Neural cell (in vitro differentiated cells): ENCODE data around the gene C1QTNF8. TPM values are rescaled to one million over a fixed set of nuclear protein-coding genes. Genes with fewer than 3 reads are reported as not detected.

Source experiments
- H2AFZ ChIP-seq: fragments of 200-600, 300-800 bp; sonication (generic), shearing (Covaris generic); 2 replicates; pipeline ENCODE4 v1.6.0; 2014; ENCODE audit warnings: low read depth, mild to moderate bottlenecking, antibody characterized with exemption, low read length, moderate library complexity
- H3F3A ChIP-seq: fragments of 200-600 bp; shearing (Covaris generic); 2 replicates; pipeline ENCODE4 v1.6.1; 2016; ENCODE audit warnings: mild to moderate bottlenecking, moderate library complexity, mixed read lengths, antibody characterized with exemption, low read length; ENCODE audit not compliant: insufficient read depth, poor library complexity, severe bottlenecking
- H3K27ac ChIP-seq: fragments of 200-600, 300-800 bp; sonication (generic), shearing (Covaris generic); 2 replicates; pipeline ENCODE4 v1.5.1; 2014; ENCODE audit warnings: mild to moderate bottlenecking, low read length, moderate library complexity
- H3K27me3 ChIP-seq: fragments of 300-800, 200-600 bp; sonication (generic), shearing (Covaris generic); 2 replicates; pipeline ENCODE4 v1.6.0; 2014; ENCODE audit warnings: mild to moderate bottlenecking, low read depth, low read length, moderate library complexity; ENCODE audit not compliant: insufficient read depth
- H3K36me3 ChIP-seq: fragments of 300-800, 200-600 bp; sonication (generic), shearing (Covaris generic); 2 replicates; pipeline ENCODE4 v1.5.1; 2014; ENCODE audit warnings: mild to moderate bottlenecking, antibody characterized with exemption, low read length, moderate library complexity; ENCODE audit not compliant: insufficient read depth
- H3K4me2 ChIP-seq: fragments of 300-800, 200-600 bp; sonication (generic), shearing (Covaris generic); 2 replicates; pipeline ENCODE4 v1.6.0; 2014; ENCODE audit warnings: mild to moderate bottlenecking, low read length
- H3K4me3 ChIP-seq: fragments of 300-800, 200-600 bp; sonication (generic), shearing (Covaris generic); 2 replicates; pipeline ENCODE4 v1.5.1; 2014; ENCODE audit warnings: mild to moderate bottlenecking, low read length, moderate library complexity
- H3K79me2 ChIP-seq: fragments of 200-600 bp; shearing (Covaris generic); replicated peaks from 2 replicates; pipeline ENCODE4 v1.6.0; 2014; ENCODE audit warnings: mild to moderate bottlenecking, low read length, moderate library complexity; ENCODE audit not compliant: insufficient read depth
- H3K9ac ChIP-seq: fragments of 300-800, 200-600 bp; sonication (generic), shearing (Covaris generic); 2 replicates; pipeline ENCODE4 v1.6.1; 2016; ENCODE audit warnings: mild to moderate bottlenecking, low read length, mixed read lengths
- H3K9me2 ChIP-seq: fragments of 200-600 bp; shearing (Covaris generic); 2 replicates; pipeline ENCODE4 v1.6.1; 2016; ENCODE audit warnings: mild to moderate bottlenecking, low read length, mixed read lengths; ENCODE audit not compliant: insufficient read depth
- H3K9me3 ChIP-seq: fragments of 200-600, 300-800 bp; sonication (generic), shearing (Covaris generic); 2 replicates; pipeline ENCODE4 v1.6.1; 2016; ENCODE audit warnings: mild to moderate bottlenecking, mixed run types, low read length, moderate library complexity, mixed read lengths
- H4K20me1 ChIP-seq: fragments of 200-600 bp; shearing (Covaris generic); 2 replicates; pipeline ENCODE4 v1.6.1; 2016; ENCODE audit warnings: mild to moderate bottlenecking, mixed run types; ENCODE audit not compliant: insufficient read depth
- CTCF ChIP-seq: fragments of 450-650 bp; IDR thresholded peaks from 2 replicates; pipeline ENCODE4 v1.5.1; 2014; ENCODE audit warnings: antibody characterized with exemption, mild to moderate bottlenecking, moderate library complexity; ENCODE audit not compliant: poor library complexity, severe bottlenecking
- EP300 ChIP-seq: fragments of 450-650 bp; conservative IDR thresholded peaks from 2 replicates; pipeline ENCODE4 v1.6.1; 2014; ENCODE audit warnings: antibody characterized with exemption, mild to moderate bottlenecking, moderate library complexity; ENCODE audit not compliant: poor library complexity, severe bottlenecking
- EZH2 ChIP-seq: fragments of 200-600, 300-800 bp; shearing (Covaris generic), sonication (generic); IDR thresholded peaks from 2 replicates; pipeline ENCODE4 v1.6.1; 2014; ENCODE audit warnings: antibody characterized with exemption, low read length, borderline replicate concordance, mild to moderate bottlenecking; ENCODE audit not compliant: insufficient read depth, poor library complexity, severe bottlenecking
- MXI1 ChIP-seq: fragments of 450-650 bp; conservative IDR thresholded peaks from 2 replicates; pipeline ENCODE4 v1.6.1; 2014; ENCODE audit warnings: antibody characterized with exemption, mild to moderate bottlenecking; ENCODE audit not compliant: poor library complexity, severe bottlenecking
- POLR2AphosphoS5 ChIP-seq: IDR thresholded peaks from 2 replicates; pipeline ENCODE4 v1.6.1; 2012
- RAD21 ChIP-seq: fragments of 450-650 bp; conservative IDR thresholded peaks from 2 replicates; pipeline ENCODE4 v1.6.1; 2014; ENCODE audit warnings: antibody characterized with exemption, mild to moderate bottlenecking, moderate library complexity
- REST ChIP-seq: IDR thresholded peaks from 2 replicates; pipeline ENCODE4 v1.6.1; 2012; ENCODE audit warnings: borderline replicate concordance
- SMC3 ChIP-seq: fragments of 450-650 bp; conservative IDR thresholded peaks from 2 replicates; pipeline ENCODE4 v1.6.1; 2014; ENCODE audit warnings: antibody characterized with exemption, mild to moderate bottlenecking, moderate library complexity; ENCODE audit not compliant: poor library complexity
- TAF1 ChIP-seq: IDR thresholded peaks from 2 replicates; pipeline ENCODE4 v1.6.1; 2012; ENCODE audit warnings: low read depth
- polyA plus RNA-seq: library from polyadenylated mRNA; depleted of rRNA; stranded (reverse); fragments of >200 nt; gene quantifications from 2 replicates; pipeline ENCODE4 v1.2.3, GENCODE V29; 2014

Gene C1QTNF8
- polyA plus RNA-seq, 1 donor from 2014 or later, result 0.79 TPM

GRCh38 chr16:1049976-1050247 lies 46.1 kb downstream of the C1QTNF8 start:
- H3K27ac ChIP-seq, result no peak overlapping the region

GRCh38 chr16:1049113-1049975 lies 46.7 kb downstream of the C1QTNF8 start:
- Histone ChIP-seq H3K36me3 (no peaks in the 10 kb centered on the region), H3K9me2 (no peaks in the 10 kb centered on the region), H3K79me2 (no peaks in the 10 kb centered on the region), H3K4me3 (no peak overlapping the region), H3K9me3 (no peaks in the 10 kb centered on the region), H3F3A (no peaks in the 10 kb centered on the region), H4K20me1 (no peaks in the 10 kb centered on the region), H3K27me3 (no peaks in the 10 kb centered on the region), H3K27ac (no peak overlapping the region), H3K4me2 (no peak overlapping the region), H3K9ac (no peak overlapping the region), H2AFZ (no peak overlapping the region)
- TF ChIP-seq TAF1, result no peak

More at GRCh38 chr16:1049976-1050247, 46.1 kb downstream of the C1QTNF8 start:
- no peaks in the 10 kb centered on the region for H3K9me2 ChIP-seq
- TF ChIP-seq POLR2AphosphoS5 (no peak), MXI1 (no peak), TAF1 (no peak), RAD21 (no peak), CTCF (no peak), SMC3 (no peak), EZH2 (no peak), EP300 (no peak), REST (no peak)
- no peak overlapping the region for H3K9ac ChIP-seq
- H3K27me3 ChIP-seq, result no peaks in the 10 kb centered on the region
- no peaks in the 10 kb centered on the region for H3K9me3 ChIP-seq
- no peak overlapping the region for H3K4me3 ChIP-seq
- H4K20me1 ChIP-seq, result no peaks in the 10 kb centered on the region
- H3F3A ChIP-seq, result no peaks in the 10 kb centered on the region
- H3K4me2 ChIP-seq, result no peak overlapping the region
- no peaks in the 10 kb centered on the region for H3K79me2 ChIP-seq
- H3K36me3 ChIP-seq, result no peaks in the 10 kb centered on the region
- no peak overlapping the region for H2AFZ ChIP-seq
